Transverse colon (tissue), 4 donors: ENCODE results near the gene GSK3A. TPM values are rescaled to one million over a fixed set of nuclear protein-coding genes. Genes with fewer than 3 reads are reported as not detected.

Source experiments
- DNase-seq: peaks from one replicate; pipeline ENCODE4 v3.0.0-alpha.2; 2019
- H3K27ac ChIP-seq, 4 donors: fragments of 200-600 bp; sonication (generic); 2 replicates each; pipeline ENCODE4 v1.5.1; 2016 to 2018; ENCODE audit warnings: inconsistent platforms in 4 of 4
- H3K27me3 ChIP-seq: fragments of 200-600 bp; sonication (generic); 2 replicates; pipeline ENCODE4 v1.5.1; 2017; ENCODE audit warnings: inconsistent platforms
- H3K36me3 ChIP-seq, 4 donors: fragments of 200-600 bp; sonication (generic); 2 replicates each; pipeline ENCODE4 v1.5.1; 2017 to 2019; ENCODE audit warnings: inconsistent platforms in 4 of 4
- H3K4me1 ChIP-seq, 4 donors: fragments of 200-600 bp; sonication (generic); 2 replicates each; pipeline ENCODE4 v1.5.1; 2017 to 2020; ENCODE audit warnings: inconsistent platforms in 4 of 4
- H3K4me3 ChIP-seq, 4 donors: fragments of 200-600 bp; sonication (generic); 1 replicate in 1 of 4; 2 replicates in 3 of 4; pipeline versions ENCODE4 v1.5.1 to v1.6.1; 2017 to 2019; ENCODE audit warnings: inconsistent platforms in 4 of 4
- H3K9me3 ChIP-seq, 2 donors: fragments of 200-600 bp; sonication (generic); 2 replicates each; pipeline ENCODE4 v1.5.1; 2017 to 2019; ENCODE audit warnings: inconsistent platforms in 2 of 2
- EP300 ChIP-seq: sonication (generic); formaldehyde crosslinking; IDR thresholded peaks from one replicate; pipeline ENCODE4 v1.6.1; 2017; ENCODE audit warnings: antibody characterized with exemption, low read depth
- POLR2A ChIP-seq: fragments of 450-650 bp; IDR thresholded peaks from one replicate; pipeline ENCODE4 v1.6.1; 2016; ENCODE audit warnings: antibody characterized with exemption, mild to moderate bottlenecking, moderate library complexity
- POLR2AphosphoS5 ChIP-seq, 3 donors: sonication (generic); formaldehyde crosslinking; IDR thresholded peaks; one replicate each; pipeline ENCODE4 v1.6.1; 2016; ENCODE audit warnings: antibody characterized with exemption in 3 of 3
- WGBS, 2 donors: methylation state at CpG; one replicate each; pipeline ENCODE4 v1.1.5; 2018; ENCODE audit warnings: low coverage in 1 of 2; 5-methylcytosine and 5-hydroxymethylcytosine counted together
- in situ Hi-C, 4 donors: fragments of 200-750 bp; cut with MboI; loops; one replicate each; pipeline versions ENCODE4 v1.15.0 to v1.15.1; 2017; ENCODE audit warnings: low sequenced_read_pairs in 3 of 4, low pct_ligation_motif_present in 1 of 4, low pct_unique_long_range_greater_than_20kb in 1 of 4
- intact Hi-C: fragments of 100-400 bp; cut with DNase I; formaldehyde crosslinking; loops from one replicate; pipeline ENCODE4 v1.15.1; 2023; ENCODE audit warnings: low total_unique reads
- total RNA-seq, 4 donors: library from RNA; depleted of rRNA; stranded (reverse); fragments of >200 nt; gene quantifications; one replicate each; pipeline ENCODE4 v1.1.0, GENCODE V29; 2016
- TF ChIP-seq, protein P1 (sequence below), 5 experiments: fragments of 200-600 bp in 3 of 5; fragments of 450-650 bp in 2 of 5; sonication (generic) in 3 of 5; IDR thresholded peaks; 1 replicate in 2 of 5; 2 replicates in 3 of 5; pipeline ENCODE4 v1.5.1; 2016 to 2017; ENCODE audit warnings: antibody characterized with exemption in 5 of 5, inconsistent platforms in 3 of 5, mild to moderate bottlenecking in 2 of 5, moderate library complexity in 1 of 5

GSK3A gene
- total RNA-seq, 4 donors from 2014 or later: 10.7 to 46.4 (median 31.0) TPM

GRCh38 chr19:42204664-42205063 is 37.7 kb downstream of the GSK3A start:
- H3K36me3 ChIP-seq: peaks cover 0 to 26% (median 5%) of the 10 kb centered on the region in 4 donors
- TF ChIP-seq POLR2A (no peak), EP300 (no peak), POLR2AphosphoS5 (IDR thresholded peaks at IDR 0.05) (no peak)
- TF ChIP-seq, protein P1, sequence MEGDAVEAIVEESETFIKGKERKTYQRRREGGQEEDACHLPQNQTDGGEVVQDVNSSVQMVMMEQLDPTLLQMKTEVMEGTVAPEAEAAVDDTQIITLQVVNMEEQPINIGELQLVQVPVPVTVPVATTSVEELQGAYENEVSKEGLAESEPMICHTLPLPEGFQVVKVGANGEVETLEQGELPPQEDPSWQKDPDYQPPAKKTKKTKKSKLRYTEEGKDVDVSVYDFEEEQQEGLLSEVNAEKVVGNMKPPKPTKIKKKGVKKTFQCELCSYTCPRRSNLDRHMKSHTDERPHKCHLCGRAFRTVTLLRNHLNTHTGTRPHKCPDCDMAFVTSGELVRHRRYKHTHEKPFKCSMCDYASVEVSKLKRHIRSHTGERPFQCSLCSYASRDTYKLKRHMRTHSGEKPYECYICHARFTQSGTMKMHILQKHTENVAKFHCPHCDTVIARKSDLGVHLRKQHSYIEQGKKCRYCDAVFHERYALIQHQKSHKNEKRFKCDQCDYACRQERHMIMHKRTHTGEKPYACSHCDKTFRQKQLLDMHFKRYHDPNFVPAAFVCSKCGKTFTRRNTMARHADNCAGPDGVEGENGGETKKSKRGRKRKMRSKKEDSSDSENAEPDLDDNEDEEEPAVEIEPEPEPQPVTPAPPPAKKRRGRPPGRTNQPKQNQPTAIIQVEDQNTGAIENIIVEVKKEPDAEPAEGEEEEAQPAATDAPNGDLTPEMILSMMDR (IDR thresholded peaks at IDR 0.05): no peak
- DNase-seq: no peak
- 85 to 91% methylated on average over 6 of the region's 6 CpGs for WGBS, 2 donors
- peaks cover 0 to 20% (median 3%) of the 10 kb centered on the region in 4 donors for H3K4me1 ChIP-seq
- intact Hi-C loops: no loop called here
- no peak overlapping the region for H3K4me3 ChIP-seq
- no peaks in the 10 kb centered on the region for H3K27me3 ChIP-seq
- H3K9me3 ChIP-seq: no peaks in the 10 kb centered on the region
- in situ Hi-C loops: no loop called here
- no peak overlapping the region for H3K27ac ChIP-seq

GRCh38 chr19:42203700-42204099 is 38.7 kb downstream of the GSK3A start:
- Histone ChIP-seq H3K4me1 (peaks cover 0 to 27% (median 3%) of the 10 kb centered on the region in 4 donors), H3K9me3 (no peaks in the 10 kb centered on the region), H3K27me3 (no peaks in the 10 kb centered on the region), H3K27ac (no peak overlapping the region), H3K36me3 (peaks cover 0 to 23% (median 9%) of the 10 kb centered on the region in 4 donors), H3K4me3 (no peak overlapping the region)
- 77% methylated on average over 2 of the region's 2 CpGs; no CpG with 5 or more reads in 1 of the 2 donors for WGBS, 2 donors
- TF ChIP-seq POLR2A (no peak), POLR2AphosphoS5 (IDR thresholded peaks at IDR 0.05) (no peak), EP300 (no peak)
- TF ChIP-seq, protein P1 (IDR thresholded peaks at IDR 0.05): no peak
- in situ Hi-C loops (no loop called here), intact Hi-C loops (no loop called here)
- DNase-seq: no peak

- H3K27me3 ChIP-seq: no peaks in the 10 kb centered on the region
- WGBS, 2 donors: 64 to 74% methylated on average over 3 to 5 of the region's 5 CpGs
- H3K4me1 ChIP-seq: peaks cover 3 to 37% (median 4%) of the 10 kb centered on the region in 4 donors
- H3K4me3 ChIP-seq: no peak overlapping the region
- H3K27ac ChIP-seq: peak overlapping the region in 3 of 4 donors; percentile 18 to 66 (median 38)
- TF ChIP-seq EP300 (no peak), POLR2AphosphoS5 (IDR thresholded peaks at IDR 0.05) (no peak), POLR2A (no peak)
- TF ChIP-seq, protein P1 (IDR thresholded peaks at IDR 0.05): no peak
- in situ Hi-C loops: no loop called here
- peaks cover 0 to 23% (median 10%) of the 10 kb centered on the region in 4 donors for H3K36me3 ChIP-seq
- DNase-seq: no peak
- intact Hi-C loops: no loop called here
- H3K9me3 ChIP-seq: no peaks in the 10 kb centered on the region
These were observed 40.0 kb downstream of the GSK3A start for GRCh38 chr19:42202290-42202880.

GRCh38 chr19:42201489-42202289 is 40.7 kb downstream of the GSK3A start:
- in situ Hi-C loops (no loop called here), intact Hi-C loops (no loop called here)
- H3K27ac ChIP-seq: peak overlapping the region; percentile 27 to 66 (median 47)
- no peak overlapping the region for H3K4me3 ChIP-seq
- peak; percentile 56 for DNase-seq
- no peaks in the 10 kb centered on the region for H3K27me3 ChIP-seq
- no peaks in the 10 kb centered on the region for H3K9me3 ChIP-seq
- peaks cover 0 to 23% (median 10%) of the 10 kb centered on the region in 4 donors for H3K36me3 ChIP-seq
- WGBS, 2 donors: 61 to 62% methylated on average over 2 to 6 of the region's 6 CpGs
- H3K4me1 ChIP-seq: peaks cover 0 to 37% (median 6%) of the 10 kb centered on the region in 4 donors
- TF ChIP-seq, protein P1 (IDR thresholded peaks at IDR 0.05): no peak
- no peak for TF ChIP-seq EP300
- TF ChIP-seq POLR2AphosphoS5 (IDR thresholded peaks at IDR 0.05): no peak
